K562 (cell line): ENCODE measurements around the gene NSDHL. TPM values are rescaled to one million over a fixed set of nuclear protein-coding genes. Genes with fewer than 3 reads are reported as not detected.

Experiments
- ATAC-seq: fragments of 200-7000 bp; cut with Tn5 transposase; 3 replicates; pipeline ENCODE4 v1.9.1; 2020; ENCODE audit warnings: moderate library complexity
- BruUV-seq: library from RNA; stranded (reverse); fragments of 400-500 nt; replicated peaks from 2 replicates; lab custom pipeline; 2021; lab: Mats Ljungman, UMichigan
- CTCF ChIA-PET: fragments of 300-600 bp; formaldehyde crosslinking; extraction: SDS; loops from one replicate; lab custom pipeline; 2021; ENCODE audit warnings: low intra/inter-chr PET ratio; lab: Yijun Ruan, JAX
- POLR2A ChIA-PET: fragments of 300-600, 350-650 bp; sonication (Branson Sonifier 250); formaldehyde crosslinking; extraction: SDS; loops from one replicate; lab custom pipeline; 2021; ENCODE audit warnings: antibody characterized with exemption, inconsistent platforms; lab: Yijun Ruan, JAX
- DNase-seq, 4 experiments: peaks; one replicate each; pipeline versions ENCODE4 v3.0.0 to v3.0.0-alpha.2; 2011 to 2018; ENCODE audit warnings: low spot score in 3 of 4, mixed read lengths in 3 of 4; ENCODE audit errors: extremely low read depth in 1 of 4
- FAIRE-seq: peaks from 2 replicates; lab custom pipeline; 2011; peaks lifted over from hg19 to GRCh38; lab: Jason Lieb, UNC
- H2AFZ ChIP-seq: 2 replicates; pipeline ENCODE4 v1.6.0; 2011; ENCODE audit warnings: low read depth, low read length, control low read depth, inconsistent platforms
- H3K27ac ChIP-seq: fragments of 200-600 bp; 3 replicates; pipeline ENCODE4 v1.8.0; 2011; ENCODE audit warnings: low read depth, mild to moderate bottlenecking, control low read depth, inconsistent platforms, low read length, moderate library complexity, mixed read lengths; ENCODE audit errors: extremely low read depth
- H3K27me3 ChIP-seq, 2 experiments: fragments of 300-600 bp in 1 of 2; 2 replicates in 1 of 2; 3 replicates in 1 of 2; pipeline versions ENCODE4 v1.6.0 to v1.8.0; 2011; ENCODE audit warnings: inconsistent platforms in 2 of 2, low read length in 2 of 2, mild to moderate bottlenecking in 1 of 2, mixed read lengths in 1 of 2, moderate library complexity in 1 of 2; ENCODE audit not compliant: control insufficient read depth in 2 of 2, insufficient read depth in 2 of 2
- H3K36me3 ChIP-seq: fragments of 300-600 bp; 3 replicates; pipeline ENCODE4 v1.8.0; 2011; ENCODE audit warnings: mild to moderate bottlenecking, low read length, inconsistent platforms; ENCODE audit not compliant: control insufficient read depth, insufficient read depth
- H3K4me1 ChIP-seq, 2 experiments: fragments of 200-600 bp in 1 of 2; replicated peaks in 1 of 2; 2 replicates in 1 of 2; 3 replicates in 1 of 2; pipeline versions ENCODE4 v1.5.1 to v1.8.0; 2011; ENCODE audit warnings: inconsistent platforms in 2 of 2, low read length in 2 of 2, mild to moderate bottlenecking in 1 of 2, mixed read lengths in 1 of 2, moderate library complexity in 1 of 2; ENCODE audit not compliant: control insufficient read depth in 2 of 2, insufficient read depth in 2 of 2
- H3K4me2 ChIP-seq: 2 replicates; pipeline ENCODE4 v1.6.1; 2011; ENCODE audit warnings: low read length, control low read depth, inconsistent platforms, mixed read lengths; ENCODE audit not compliant: insufficient read depth
- H3K4me3 ChIP-seq: fragments of 200-600 bp; sonication (generic), shearing (Covaris generic); 2 replicates; pipeline ENCODE4 v1.5.1; 2016; ENCODE audit warnings: control low read depth, inconsistent platforms
- H3K79me2 ChIP-seq: fragments of 200-600 bp; 3 replicates; pipeline ENCODE4 v1.8.0; 2011; ENCODE audit warnings: low read length, inconsistent platforms; ENCODE audit not compliant: control insufficient read depth, insufficient read depth
- H3K9ac ChIP-seq, 2 experiments: 2 replicates each; pipeline versions ENCODE4 v1.6.0 to v1.6.1; 2011; ENCODE audit warnings: low read depth in 2 of 2, low read length in 2 of 2, control low read depth in 1 of 2, inconsistent platforms in 1 of 2, mild to moderate bottlenecking in 1 of 2, mixed read lengths in 1 of 2; ENCODE audit not compliant: insufficient read depth in 1 of 2
- H3K9me1 ChIP-seq: one replicate; pipeline ENCODE4 v1.6.0; 2011; ENCODE audit warnings: inconsistent platforms, mild to moderate bottlenecking, low read length, moderate library complexity; ENCODE audit not compliant: control insufficient read depth, insufficient read depth
- H3K9me3 ChIP-seq: replicated peaks from 2 replicates; pipeline ENCODE4 v1.5.1; 2011; ENCODE audit warnings: low read depth, low read length, inconsistent platforms; ENCODE audit not compliant: control insufficient read depth, insufficient read depth
- H4K20me1 ChIP-seq: replicated peaks from 2 replicates; pipeline ENCODE4 v1.6.1; 2011; ENCODE audit warnings: low read length, inconsistent platforms, mixed read lengths; ENCODE audit not compliant: control insufficient read depth, insufficient read depth
- CBFB ChIP-seq: sonication (generic); formaldehyde crosslinking; IDR thresholded peaks from 2 replicates; pipeline ENCODE4 v1.4.0; 2020; ENCODE audit warnings: mild to moderate bottlenecking, missing genetic modification reagents
- ELF2 ChIP-seq: fragments of 250-450 bp; sonication (Bioruptor Pico); IDR thresholded peaks from 2 replicates; pipeline ENCODE4 v1.5.0; 2021; ENCODE audit warnings: mild to moderate bottlenecking
- FUS ChIP-seq: fragments of 200-400 bp; formaldehyde crosslinking; optimal IDR thresholded peaks from 2 replicates; pipeline ENCODE3; 2017; ENCODE audit warnings: low read depth, low read length
- NR4A1 ChIP-seq, 2 experiments: fragments of 250-450 bp in 1 of 2; fragments of 450-650 bp in 1 of 2; sonication (Bioruptor Pico) in 1 of 2; IDR thresholded peaks; 2 replicates each; pipeline versions ENCODE4 v1.4.0 to v1.6.1; 2016 to 2020; ENCODE audit warnings: mild to moderate bottlenecking in 2 of 2, missing compliant biosample characterization in 1 of 2, missing genetic modification characterization in 1 of 2, moderate library complexity in 1 of 2
- RBM34 ChIP-seq: fragments of 200-400 bp; formaldehyde crosslinking; IDR thresholded peaks from 2 replicates; pipeline ENCODE4 v1.6.1; 2018; ENCODE audit warnings: low read length, borderline replicate concordance; ENCODE audit not compliant: insufficient read depth
- ZNF316 ChIP-seq: fragments of 450-650 bp; IDR thresholded peaks from 2 replicates; pipeline ENCODE4 v1.6.1; 2016
- ZNF395 ChIP-seq: fragments of 200-800 bp; sonication (Bioruptor generic); IDR thresholded peaks from 2 replicates; pipeline ENCODE4 v1.6.1; 2017; ENCODE audit warnings: missing genetic modification characterization, missing compliant biosample characterization
- WGBS: fragments of 100-300 bp; shearing (Covaris generic); methylation state at CpG from one replicate; pipeline ENCODE4 v1.1.6; 2016; ENCODE audit warnings: low coverage, mixed read lengths; ENCODE audit not compliant: insufficient coverage; ENCODE audit errors: missing lambda C conversion rate; 5-methylcytosine and 5-hydroxymethylcytosine counted together
- in situ Hi-C: fragments of 300-500 bp; cut with MboI; formaldehyde crosslinking; loops from 4 replicates; pipeline ENCODE4 v1.15.0; 2018; ENCODE audit warnings: inconsistent platforms, mixed read lengths
- intact Hi-C: fragments of 100-400 bp; cut with micrococcal nuclease; formaldehyde crosslinking; loops from 2 replicates; pipeline ENCODE4 v1.14.2; 2022
- polyA plus RNA-seq, 8 experiments: library from polyadenylated mRNA; depleted of rRNA in 4 of 8; stranded (reverse) in 5 of 8; unstranded in 3 of 8; fragments of >200 nt; fragmentation: Nextera tagmentation in 2 of 8; fragmentation: Illumina TruSeq in 1 of 8; extraction: Ambion mirVana in 2 of 8; extraction: Trizol in 1 of 8; gene quantifications; 2 replicates each; pipeline versions ENCODE4 v1.2.1 to v1.2.3, GENCODE V29; 2011 to 2014; ENCODE audit warnings: inconsistent platforms in 1 of 8, missing spikeins in 1 of 8
- total RNA-seq, 7 experiments: library from RNA; depleted of rRNA in 6 of 7; stranded (reverse); fragments of >200 nt in 6 of 7; fragmentation: Illumina TruSeq in 2 of 7; extraction: Trizol in 2 of 7; gene quantifications; 2 replicates each; pipeline versions ENCODE4 v1.2.1 to v1.2.3, GENCODE V29; 2011 to 2021; ENCODE audit warnings: low replicate concordance in 1 of 7

NSDHL gene
- total and polyA plus RNA-seq, 9 of the 15 experiments (the other 6 are each of a cell fraction or from before 2014, with no cell fraction given) = 22.5 to 63.4 (median 40.8) TPM

- DNase-seq = no peak
- Histone ChIP-seq H3K27ac (no peak overlapping the region), H4K20me1 (no peaks in the 10 kb centered on the region), H3K9me3 (no peaks in the 10 kb centered on the region), H3K36me3 (no peaks in the 10 kb centered on the region), H3K4me1 (peaks cover 0 to 8% of the 10 kb centered on the region in 2 experiments; a peak in 2 of 5 replicates), H2AFZ (no peak overlapping the region), H3K4me2 (no peak overlapping the region), H3K4me3 (no peak overlapping the region), H3K9ac (no peak overlapping the region), H3K79me2 (no peaks in the 10 kb centered on the region), H3K9me1 (no peaks in the 10 kb centered on the region), H3K27me3 (peaks cover 3 to 7% of the 10 kb centered on the region in 2 experiments; a peak in 4 of 5 replicates)
- 14% methylated on average over 2 of the region's 2 CpGs for WGBS
- intact Hi-C loops (no loop called here), in situ Hi-C loops (no loop called here)
- TF ChIP-seq ZNF395 (CRISPR knock-in tag) = no peak
- TF ChIP-seq ELF2 = no peak
- no peak for TF ChIP-seq NR4A1 (CRISPR knock-in tag; IDR thresholded peaks at IDR 0.05)
- TF ChIP-seq NR4A1 (tag; IDR thresholded peaks at IDR 0.05) = no peak
- no peak for TF ChIP-seq CBFB (CRISPR knock-in tag)
- no peak for TF ChIP-seq RBM34
- TF ChIP-seq FUS = no peak
- peak; percentile 38; the same call in 1 of the 2 replicates for TF ChIP-seq ZNF316
- FAIRE-seq = no peak
- ChIA-PET CTCF (no interaction called here), POLR2A (no interaction called here)
- no TSS peak for BruUV-seq
- no peak for ATAC-seq
Observed at GRCh38 chrX:152819266-152819665, 11.6 kb upstream of the NSDHL start.
